GM12878 (cell line): ENCODE data around the gene VMP1. TPM values are rescaled to one million over a fixed set of nuclear protein-coding genes. Genes with fewer than 3 reads are reported as not detected.
A peak's percentile ranks its signal among the peaks of the same experiment; 100 is the strongest.

ENCODE experiments used
- ATAC-seq: fragments of 200-7000 bp; cut with Tn5 transposase; 3 replicates; pipeline ENCODE4 v1.9.1; 2020; ENCODE audit warnings: mild to moderate bottlenecking, moderate library complexity
- BruUV-seq: library from RNA; stranded (reverse); fragments of 400-500 nt; replicated peaks from 2 replicates; lab custom pipeline; 2021; lab: Mats Ljungman, UMichigan
- CTCF ChIA-PET: fragments of 300-600 bp; sonication (Branson Sonifier 250); formaldehyde crosslinking; extraction: SDS; loops from one replicate; lab custom pipeline; 2021; ENCODE audit warnings: inconsistent platforms; lab: Yijun Ruan, JAX
- POLR2A ChIA-PET: fragments of 350-600 bp; formaldehyde crosslinking; extraction: SDS; loops from one replicate; lab custom pipeline; 2021; ENCODE audit warnings: inconsistent platforms; lab: Charles Lee
- RAD21 ChIA-PET: fragments of 300-600 bp; sonication (Branson Sonifier 250); formaldehyde crosslinking; loops from one replicate; lab custom pipeline; 2023; ENCODE audit warnings: antibody characterized with exemption; ENCODE audit not compliant: unreplicated experiment; lab: Charles Lee
- SMC1A ChIA-PET: fragments of 300-600 bp; sonication (Branson Sonifier 250); formaldehyde crosslinking; loops from one replicate; lab custom pipeline; 2023; ENCODE audit not compliant: unreplicated experiment, uncharacterized antibody; lab: Charles Lee
- DNase-seq: peaks from one replicate; pipeline ENCODE4 v3.0.0-alpha.2; 2011; ENCODE audit warnings: low read depth, low spot score
- FAIRE-seq: peaks from 3 replicates; lab custom pipeline; 2011; peaks lifted over from hg19 to GRCh38; lab: Jason Lieb, UNC
- H2AFZ ChIP-seq: 2 replicates; pipeline ENCODE4 v1.6.0; 2011; ENCODE audit warnings: low read depth, low read length, control low read depth; ENCODE audit not compliant: control insufficient read depth
- H3K27ac ChIP-seq: 2 replicates; pipeline ENCODE4 v1.5.1; 2011; ENCODE audit warnings: control low read depth; ENCODE audit not compliant: control insufficient read depth, insufficient read depth
- H3K27me3 ChIP-seq, 2 experiments: replicated peaks in 1 of 2; 2 replicates each; pipeline versions ENCODE4 v1.6.0 to v1.6.1; 2011; ENCODE audit warnings: low read length in 1 of 2; ENCODE audit not compliant: control insufficient read depth in 2 of 2, insufficient read depth in 2 of 2
- H3K36me3 ChIP-seq, 2 experiments: 2 replicates each; pipeline ENCODE4 v1.5.1; 2011; ENCODE audit warnings: low read length in 1 of 2; ENCODE audit not compliant: control insufficient read depth in 2 of 2, insufficient read depth in 2 of 2
- H3K4me1 ChIP-seq: 2 replicates; pipeline ENCODE4 v1.6.1; 2011; ENCODE audit warnings: mild to moderate bottlenecking, low read length, moderate library complexity, mixed read lengths; ENCODE audit not compliant: control insufficient read depth, insufficient read depth
- H3K4me2 ChIP-seq: 2 replicates; pipeline ENCODE4 v1.6.0; 2011; ENCODE audit warnings: control low read depth; ENCODE audit not compliant: control insufficient read depth, insufficient read depth
- H3K4me3 ChIP-seq: fragments of 200-600 bp; sonication (generic); 2 replicates; pipeline ENCODE4 v1.5.1; 2016
- H3K79me2 ChIP-seq: 2 replicates; pipeline ENCODE4 v1.6.0; 2011; ENCODE audit warnings: low read length; ENCODE audit not compliant: control insufficient read depth, insufficient read depth
- H3K9ac ChIP-seq: 2 replicates; pipeline ENCODE4 v1.8.0; 2011; ENCODE audit warnings: low read length, control low read depth, mixed read lengths; ENCODE audit not compliant: control insufficient read depth, insufficient read depth
- H3K9me3 ChIP-seq: replicated peaks from 3 replicates; pipeline ENCODE4 v1.5.1; 2011; ENCODE audit warnings: mild to moderate bottlenecking, low read length; ENCODE audit not compliant: control insufficient read depth, insufficient read depth
- H4K20me1 ChIP-seq: 2 replicates; pipeline ENCODE4 v1.6.0; 2011; ENCODE audit not compliant: control insufficient read depth, insufficient read depth
- CHD1 ChIP-seq: IDR thresholded peaks from 2 replicates; pipeline ENCODE4 v1.6.1; 2012; ENCODE audit warnings: low read depth, low read length, improper control_type of control experiment
- CREB1 ChIP-seq: IDR thresholded peaks from 2 replicates; pipeline ENCODE4 v1.6.1; 2012; ENCODE audit warnings: low read depth, mild to moderate bottlenecking, inconsistent platforms
- LARP7 ChIP-seq: fragments of 450-650 bp; IDR thresholded peaks from 2 replicates; pipeline ENCODE4 v1.6.1; 2017; ENCODE audit warnings: mild to moderate bottlenecking
- PAX8 ChIP-seq: fragments of 450-650 bp; IDR thresholded peaks from 2 replicates; pipeline ENCODE4 v1.6.1; 2017; ENCODE audit warnings: mild to moderate bottlenecking, moderate library complexity
- RELA ChIP-seq: fragments of 450-650 bp; IDR thresholded peaks from 2 replicates; pipeline ENCODE4 v1.8.0; 2014; ENCODE audit warnings: borderline replicate concordance; ENCODE audit not compliant: partially characterized antibody
- TCF7 ChIP-seq: IDR thresholded peaks from 2 replicates; pipeline ENCODE4 v1.6.1; 2014; ENCODE audit warnings: antibody characterized with exemption, borderline replicate concordance
- ZSCAN29 ChIP-seq: fragments of 450-650 bp; IDR thresholded peaks from 2 replicates; pipeline ENCODE4 v1.6.1; 2017; ENCODE audit warnings: mild to moderate bottlenecking, moderate library complexity
- WGBS: methylation state at CpG from one replicate; pipeline ENCODE4 v1.1.6; 2016; ENCODE audit warnings: low lambda C conversion rate; ENCODE audit not compliant: insufficient replicate concordance, insufficient coverage; ENCODE audit errors: missing lambda C conversion rate; 5-methylcytosine and 5-hydroxymethylcytosine counted together
- in situ Hi-C: fragments of 300-500 bp; cut with MboI; formaldehyde crosslinking; loops from 9 replicates; pipeline ENCODE4 v1.14.3; 2018; ENCODE audit warnings: mixed read lengths
- intact Hi-C: fragments of 100-400 bp; cut with micrococcal nuclease; formaldehyde crosslinking; loops from one replicate; pipeline ENCODE4 v1.14.2; 2022; ENCODE audit not compliant: unreplicated experiment
- polyA plus RNA-seq, 11 experiments: library from polyadenylated mRNA; depleted of rRNA in 4 of 11; unstranded in 6 of 11; stranded (reverse) in 5 of 11; fragments of >200 nt; fragmentation: Nextera tagmentation in 4 of 11; fragmentation: Illumina TruSeq in 1 of 11; extraction: Ambion mirVana in 4 of 11; extraction: Trizol in 1 of 11; gene quantifications; 1 replicate in 1 of 11; 2 replicates in 10 of 11; pipeline versions ENCODE4 v1.2.1 to v1.2.3, GENCODE V29; 2011 to 2016; ENCODE audit warnings: inconsistent platforms in 2 of 11, missing spikeins in 2 of 11, low read depth in 1 of 11
- total RNA-seq, 4 experiments: library from RNA; depleted of rRNA in 3 of 4; stranded (reverse); fragments of >200 nt in 3 of 4; fragmentation: Illumina TruSeq in 1 of 4; extraction: Trizol in 1 of 4; gene quantifications; 2 replicates each; pipeline versions ENCODE4 v1.2.1 to v1.2.3, GENCODE V29; 2013 to 2021
- TF ChIP-seq, protein P1 (sequence below): fragments of 450-650 bp; IDR thresholded peaks from 2 replicates; pipeline ENCODE4 v1.6.1; 2017; ENCODE audit warnings: mild to moderate bottlenecking
- TF ChIP-seq, protein P2 (sequence below): fragments of 450-650 bp; IDR thresholded peaks from 2 replicates; pipeline ENCODE4 v1.6.1; 2016; ENCODE audit warnings: mild to moderate bottlenecking
- TF ChIP-seq, protein P3 (sequence below): IDR thresholded peaks from 2 replicates; pipeline ENCODE4 v1.6.1; 2011; ENCODE audit warnings: low read depth, low read length, improper control_type of control experiment, borderline replicate concordance
- TF ChIP-seq, protein P4 (sequence below): fragments of 450-650 bp; formaldehyde crosslinking; IDR thresholded peaks from 2 replicates; pipeline ENCODE4 v1.4.0; 2022; ENCODE audit warnings: mild to moderate bottlenecking, moderate library complexity
- TF ChIP-seq, protein P5 (sequence below): fragments of 450-650 bp; IDR thresholded peaks from 2 replicates; pipeline ENCODE4 v1.6.1; 2017; ENCODE audit warnings: low read depth, mild to moderate bottlenecking, moderate library complexity

The VMP1 gene
- total and polyA plus RNA-seq, 10 of the 15 experiments (the other 5 are each of a cell fraction or from before 2014, with no cell fraction given): 88.4 to 199 (median 132) TPM

DNA sequence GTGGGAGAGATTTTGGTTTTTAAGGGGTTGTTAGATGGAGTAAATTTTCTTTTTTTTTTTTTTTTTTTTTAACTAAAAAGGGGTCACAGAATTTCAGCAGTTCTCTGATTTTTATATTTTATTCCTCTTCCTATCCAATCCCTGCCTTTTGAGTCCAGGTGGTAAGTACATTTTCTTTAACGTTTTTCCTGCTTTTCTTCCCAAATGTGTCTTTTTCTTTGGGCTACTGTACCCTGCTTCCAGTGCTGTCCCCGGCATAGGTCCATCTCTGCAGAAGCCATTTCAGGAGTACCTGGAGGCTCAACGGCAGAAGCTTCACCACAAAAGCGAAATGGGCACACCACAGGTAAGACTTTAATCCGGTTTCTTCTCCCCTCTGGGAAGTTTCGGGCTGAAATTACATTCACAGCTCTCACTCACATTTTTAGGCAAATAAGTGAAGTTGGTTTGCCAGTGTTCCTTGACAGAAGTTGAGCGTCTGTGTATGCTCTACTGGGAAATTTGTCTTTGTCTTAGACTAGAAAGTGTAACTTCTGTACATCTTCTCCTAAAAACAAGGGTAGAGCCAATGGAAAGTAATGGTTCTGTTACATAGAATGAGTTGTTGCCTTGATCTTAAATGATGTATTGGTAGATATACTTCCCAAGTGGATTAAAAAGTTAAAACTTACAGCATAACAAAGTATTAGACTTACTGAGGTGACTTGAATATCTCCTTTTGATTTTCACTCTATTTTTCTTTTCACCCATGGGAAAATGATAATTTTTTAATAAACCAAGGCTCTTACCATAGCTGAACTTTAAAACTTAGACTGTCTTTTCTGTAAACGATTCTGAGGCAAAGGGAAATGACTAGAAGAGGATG, 130.8 kb downstream of the VMP1 start:
- FAIRE-seq: no peak
- ATAC-seq: peak; percentile 16
- TSS peak; percentile 61 for BruUV-seq
- TF ChIP-seq ZSCAN29 (peak; percentile 83), TCF7 (no peak), PAX8 (peak; percentile 92), RELA (no peak), CREB1 (no peak), CHD1 (peak; percentile 95), LARP7 (peak; percentile 29; the same call in 1 of the 2 replicates)
- TF ChIP-seq, protein P1, sequence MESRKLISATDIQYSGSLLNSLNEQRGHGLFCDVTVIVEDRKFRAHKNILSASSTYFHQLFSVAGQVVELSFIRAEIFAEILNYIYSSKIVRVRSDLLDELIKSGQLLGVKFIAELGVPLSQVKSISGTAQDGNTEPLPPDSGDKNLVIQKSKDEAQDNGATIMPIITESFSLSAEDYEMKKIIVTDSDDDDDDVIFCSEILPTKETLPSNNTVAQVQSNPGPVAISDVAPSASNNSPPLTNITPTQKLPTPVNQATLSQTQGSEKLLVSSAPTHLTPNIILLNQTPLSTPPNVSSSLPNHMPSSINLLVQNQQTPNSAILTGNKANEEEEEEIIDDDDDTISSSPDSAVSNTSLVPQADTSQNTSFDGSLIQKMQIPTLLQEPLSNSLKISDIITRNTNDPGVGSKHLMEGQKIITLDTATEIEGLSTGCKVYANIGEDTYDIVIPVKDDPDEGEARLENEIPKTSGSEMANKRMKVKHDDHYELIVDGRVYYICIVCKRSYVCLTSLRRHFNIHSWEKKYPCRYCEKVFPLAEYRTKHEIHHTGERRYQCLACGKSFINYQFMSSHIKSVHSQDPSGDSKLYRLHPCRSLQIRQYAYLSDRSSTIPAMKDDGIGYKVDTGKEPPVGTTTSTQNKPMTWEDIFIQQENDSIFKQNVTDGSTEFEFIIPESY: no peak
- TF ChIP-seq, protein P2, sequence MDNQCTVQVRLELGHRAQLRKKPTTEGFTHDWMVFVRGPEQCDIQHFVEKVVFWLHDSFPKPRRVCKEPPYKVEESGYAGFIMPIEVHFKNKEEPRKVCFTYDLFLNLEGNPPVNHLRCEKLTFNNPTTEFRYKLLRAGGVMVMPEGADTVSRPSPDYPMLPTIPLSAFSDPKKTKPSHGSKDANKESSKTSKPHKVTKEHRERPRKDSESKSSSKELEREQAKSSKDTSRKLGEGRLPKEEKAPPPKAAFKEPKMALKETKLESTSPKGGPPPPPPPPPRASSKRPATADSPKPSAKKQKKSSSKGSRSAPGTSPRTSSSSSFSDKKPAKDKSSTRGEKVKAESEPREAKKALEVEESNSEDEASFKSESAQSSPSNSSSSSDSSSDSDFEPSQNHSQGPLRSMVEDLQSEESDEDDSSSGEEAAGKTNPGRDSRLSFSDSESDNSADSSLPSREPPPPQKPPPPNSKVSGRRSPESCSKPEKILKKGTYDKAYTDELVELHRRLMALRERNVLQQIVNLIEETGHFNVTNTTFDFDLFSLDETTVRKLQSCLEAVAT: peak; percentile 100
- TF ChIP-seq, protein P3, sequence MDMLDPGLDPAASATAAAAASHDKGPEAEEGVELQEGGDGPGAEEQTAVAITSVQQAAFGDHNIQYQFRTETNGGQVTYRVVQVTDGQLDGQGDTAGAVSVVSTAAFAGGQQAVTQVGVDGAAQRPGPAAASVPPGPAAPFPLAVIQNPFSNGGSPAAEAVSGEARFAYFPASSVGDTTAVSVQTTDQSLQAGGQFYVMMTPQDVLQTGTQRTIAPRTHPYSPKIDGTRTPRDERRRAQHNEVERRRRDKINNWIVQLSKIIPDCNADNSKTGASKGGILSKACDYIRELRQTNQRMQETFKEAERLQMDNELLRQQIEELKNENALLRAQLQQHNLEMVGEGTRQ: no peak
- TF ChIP-seq, protein P4, sequence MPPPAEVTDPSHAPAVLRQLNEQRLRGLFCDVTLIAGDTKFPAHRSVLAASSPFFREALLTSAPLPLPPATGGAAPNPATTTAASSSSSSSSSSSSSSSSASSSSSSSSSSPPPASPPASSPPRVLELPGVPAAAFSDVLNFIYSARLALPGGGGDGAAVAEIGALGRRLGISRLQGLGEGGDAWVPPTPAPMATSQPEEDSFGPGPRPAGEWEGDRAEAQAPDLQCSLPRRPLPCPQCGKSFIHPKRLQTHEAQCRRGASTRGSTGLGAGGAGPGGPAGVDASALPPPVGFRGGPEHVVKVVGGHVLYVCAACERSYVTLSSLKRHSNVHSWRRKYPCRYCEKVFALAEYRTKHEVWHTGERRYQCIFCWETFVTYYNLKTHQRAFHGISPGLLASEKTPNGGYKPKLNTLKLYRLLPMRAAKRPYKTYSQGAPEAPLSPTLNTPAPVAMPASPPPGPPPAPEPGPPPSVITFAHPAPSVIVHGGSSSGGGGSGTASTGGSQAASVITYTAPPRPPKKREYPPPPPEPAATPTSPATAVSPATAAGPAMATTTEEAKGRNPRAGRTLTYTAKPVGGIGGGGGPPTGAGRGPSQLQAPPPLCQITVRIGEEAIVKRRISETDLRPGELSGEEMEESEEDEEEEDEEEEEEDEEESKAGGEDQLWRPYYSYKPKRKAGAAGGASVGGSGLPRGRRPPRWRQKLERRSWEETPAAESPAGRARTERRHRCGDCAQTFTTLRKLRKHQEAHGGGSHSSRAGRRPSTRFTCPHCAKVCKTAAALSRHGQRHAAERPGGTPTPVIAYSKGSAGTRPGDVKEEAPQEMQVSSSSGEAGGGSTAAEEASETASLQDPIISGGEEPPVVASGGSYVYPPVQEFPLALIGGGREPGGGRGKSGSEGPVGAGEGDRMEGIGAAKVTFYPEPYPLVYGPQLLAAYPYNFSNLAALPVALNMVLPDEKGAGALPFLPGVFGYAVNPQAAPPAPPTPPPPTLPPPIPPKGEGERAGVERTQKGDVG (CRISPR knock-in tag): 0 out of 2 replicates have a peak, but pooled peaks have one; percentile 68
- TF ChIP-seq, protein P5, sequence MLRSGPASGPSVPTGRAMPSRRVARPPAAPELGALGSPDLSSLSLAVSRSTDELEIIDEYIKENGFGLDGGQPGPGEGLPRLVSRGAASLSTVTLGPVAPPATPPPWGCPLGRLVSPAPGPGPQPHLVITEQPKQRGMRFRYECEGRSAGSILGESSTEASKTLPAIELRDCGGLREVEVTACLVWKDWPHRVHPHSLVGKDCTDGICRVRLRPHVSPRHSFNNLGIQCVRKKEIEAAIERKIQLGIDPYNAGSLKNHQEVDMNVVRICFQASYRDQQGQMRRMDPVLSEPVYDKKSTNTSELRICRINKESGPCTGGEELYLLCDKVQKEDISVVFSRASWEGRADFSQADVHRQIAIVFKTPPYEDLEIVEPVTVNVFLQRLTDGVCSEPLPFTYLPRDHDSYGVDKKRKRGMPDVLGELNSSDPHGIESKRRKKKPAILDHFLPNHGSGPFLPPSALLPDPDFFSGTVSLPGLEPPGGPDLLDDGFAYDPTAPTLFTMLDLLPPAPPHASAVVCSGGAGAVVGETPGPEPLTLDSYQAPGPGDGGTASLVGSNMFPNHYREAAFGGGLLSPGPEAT: no peak; the same call in 1 of the 2 replicates

More for the DNA sequence above, 130.8 kb downstream of the VMP1 start:
- POLR2A ChIA-PET: interaction anchor here (0.8 to 13.3 kb wide), 12 partner anchors 8 to 413 kb away, joined by 3 to 332 read pairs (median 8); no protein-coding TSS in a partner anchor
- H3K4me1 ChIP-seq: peaks cover 34% of the 10 kb centered on the region
- H2AFZ ChIP-seq: no peak overlapping the region
- peak overlapping the region; percentile 100 for H3K9ac ChIP-seq
- in situ Hi-C loops (loop anchor here (10.0 kb wide), 1 partner anchor 1503 kb away; no protein-coding TSS in a partner anchor), intact Hi-C loops (no loop called here)
- under 1% methylated on average over 8 of the region's 8 CpGs for WGBS
- H3K9me3 ChIP-seq: no peaks in the 10 kb centered on the region; the same call in 2 of the 3 replicates
- H3K4me2 ChIP-seq: 0 out of 2 replicates have a peak overlapping the region, but pooled peaks have one; percentile 9
- DNase-seq: no peak
- H3K79me2 ChIP-seq: peaks cover 60% of the 10 kb centered on the region
- no peaks in the 10 kb centered on the region for H3K27me3 ChIP-seq
- peaks cover 2 to 7% of the 10 kb centered on the region in 2 experiments; a peak in 3 of 4 replicates for H3K36me3 ChIP-seq
- CTCF ChIA-PET: interaction anchor here (0.6 to 3.7 kb wide), 9 partner anchors 8 to 127 kb away, joined by 3 to 41 read pairs (median 7); no protein-coding TSS in a partner anchor
- H3K4me3 ChIP-seq: peak overlapping the region; percentile 91
- SMC1A ChIA-PET: interaction anchor here (0.6 to 12.6 kb wide), 11 partner anchors 9 to 266 kb away, joined by 3 to 143 read pairs (median 6); no protein-coding TSS in a partner anchor
- H3K27ac ChIP-seq: peak overlapping the region; percentile 97
- H4K20me1 ChIP-seq: no peaks in the 10 kb centered on the region
- RAD21 ChIA-PET: interaction anchor here (0.6 to 7.9 kb wide), 15 partner anchors 6 to 809 kb away, joined by 3 to 130 read pairs (median 9); no protein-coding TSS in a partner anchor
